Stimulated activated CD4-positive, alpha-beta T cell treated with anti-CD3 and anti-CD28 coated beads, Interleukin-12 subunit alpha, Interleukin-12 subunit beta, amount 100 ng/mL, for 4 hours (primary cell): ENCODE measurements around the gene ABI3BP.

Source experiments
- DNase-seq: peaks from one replicate; pipeline ENCODE4 v3.0.0-alpha.2; 2020

Gene ABI3BP

DNA sequence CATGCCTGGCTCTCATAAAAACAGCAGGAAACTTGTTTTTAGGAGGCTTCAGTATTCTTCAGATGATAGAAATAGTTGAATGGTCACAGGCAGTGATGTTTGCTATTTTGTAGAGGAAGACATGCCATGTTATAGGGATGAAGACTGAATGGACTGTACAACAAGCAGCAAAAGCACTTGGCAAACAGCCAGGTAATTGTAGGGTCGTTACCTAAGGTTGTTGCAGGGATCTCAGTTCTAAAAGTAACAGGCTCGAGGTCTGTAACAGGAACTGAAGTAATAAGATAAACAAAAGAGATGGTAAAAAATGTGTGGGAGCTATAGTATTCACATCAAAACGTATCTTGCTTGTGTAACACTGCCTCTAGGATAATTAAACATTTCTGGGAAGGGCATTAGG is 167.6 kb downstream of the ABI3BP start:
- no peak for DNase-seq

DNA sequence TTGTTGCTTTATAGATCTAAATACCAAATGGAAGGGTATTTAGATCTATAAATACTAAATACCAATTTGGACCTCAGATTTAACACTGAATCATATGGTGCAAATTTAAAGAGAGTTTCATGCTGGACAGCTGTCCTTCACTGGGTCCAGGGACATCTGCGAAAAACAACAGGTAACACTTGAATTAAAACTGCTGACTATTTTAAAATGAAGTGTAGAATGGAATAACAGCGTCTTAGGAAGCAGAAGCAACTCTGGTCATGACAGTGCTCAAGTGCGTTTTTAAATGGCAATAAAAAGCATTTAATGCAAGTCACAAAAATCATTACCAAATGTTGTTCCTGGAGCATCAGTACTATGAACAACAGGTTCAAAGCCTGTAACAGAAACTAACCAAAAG is 177.6 kb downstream of the ABI3BP start:
- DNase-seq: no peak

GRCh38 chr3:100813828-100814227 is 179.4 kb downstream of the ABI3BP start:
- DNase-seq: no peak

- DNase-seq: no peak
These were observed 181.3 kb downstream of the ABI3BP start for GRCh38 chr3:100811779-100812507.

DNA sequence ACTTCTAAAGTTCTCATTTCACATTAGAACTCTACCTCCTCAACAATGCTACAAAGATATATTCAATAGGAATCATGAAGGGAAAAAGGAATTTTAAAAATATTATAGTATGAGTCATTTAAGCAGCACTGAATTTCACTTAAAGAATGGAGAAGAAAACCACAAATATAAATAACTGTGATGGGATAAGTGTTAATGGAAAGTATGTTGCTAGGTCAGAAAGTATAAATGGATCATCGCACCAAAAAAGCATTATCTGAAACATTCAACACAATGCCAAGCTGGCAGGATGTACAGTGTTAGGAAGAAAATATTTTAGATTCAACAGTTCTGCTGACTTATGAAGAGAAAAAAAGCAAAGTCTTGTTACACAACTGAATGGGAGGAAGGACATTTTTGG is 182.6 kb downstream of the ABI3BP start:
- DNase-seq: no peak

DNA sequence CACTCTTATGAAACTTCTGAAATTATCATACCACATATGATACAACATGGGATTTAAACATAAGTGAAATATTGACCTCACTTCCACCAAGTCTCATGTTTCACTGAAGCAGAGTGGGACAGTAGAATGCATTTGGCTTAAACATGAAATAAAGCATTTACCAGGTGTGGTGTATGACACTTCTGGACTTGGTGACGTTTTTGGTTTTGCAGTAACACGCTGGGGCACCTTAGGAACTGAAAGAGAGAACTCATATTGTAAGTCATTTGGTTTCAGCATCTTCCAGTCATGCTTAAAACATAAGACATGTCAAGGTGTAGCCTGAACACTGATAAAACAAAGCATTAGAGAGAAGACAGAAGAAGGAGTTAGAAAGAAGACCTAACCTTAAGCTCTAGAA is 188.6 kb downstream of the ABI3BP start:
- DNase-seq: no peak

GRCh38 chr3:100803711-100804110 is 189.5 kb downstream of the ABI3BP start:
- no peak for DNase-seq

DNA sequence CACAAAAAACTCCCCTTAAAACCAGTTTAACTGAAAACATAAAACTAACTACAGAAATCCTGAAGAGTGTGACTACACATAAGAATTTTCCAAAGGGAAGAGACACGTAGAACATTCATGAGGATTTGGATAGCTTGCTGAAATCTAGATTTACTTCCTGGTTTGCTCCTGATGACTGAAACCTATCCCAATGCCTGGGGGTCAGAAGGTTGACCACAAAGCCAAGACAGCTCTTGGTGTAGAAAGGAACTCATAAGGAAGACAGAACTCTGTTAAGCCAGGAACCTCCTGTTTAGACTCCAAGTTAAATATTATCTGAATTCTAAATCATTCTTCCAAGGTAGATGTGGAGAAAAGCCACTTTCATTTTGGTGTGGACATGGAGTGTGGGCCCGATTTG is 191.1 kb downstream of the ABI3BP start:
- DNase-seq: no peak

DNA sequence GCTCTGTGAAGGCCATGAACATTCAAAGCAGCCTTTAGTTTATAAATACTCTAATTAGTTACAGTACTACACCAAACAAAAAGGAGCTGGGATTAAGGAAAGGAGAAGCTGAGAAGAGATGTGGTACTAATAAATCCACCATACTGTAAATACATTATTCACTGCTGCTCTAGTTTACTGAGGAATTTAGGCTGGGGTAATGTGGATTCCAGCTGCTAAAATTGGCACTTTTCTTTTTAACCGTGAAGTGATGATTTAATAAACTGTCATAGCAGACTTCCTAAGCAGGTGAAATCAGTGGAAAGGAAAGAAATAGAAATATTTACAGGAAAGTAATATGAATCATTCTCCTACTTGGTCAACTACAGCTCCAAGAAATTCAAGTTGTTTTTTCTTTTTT is 195.2 kb downstream of the ABI3BP start:
- no peak for DNase-seq

DNA sequence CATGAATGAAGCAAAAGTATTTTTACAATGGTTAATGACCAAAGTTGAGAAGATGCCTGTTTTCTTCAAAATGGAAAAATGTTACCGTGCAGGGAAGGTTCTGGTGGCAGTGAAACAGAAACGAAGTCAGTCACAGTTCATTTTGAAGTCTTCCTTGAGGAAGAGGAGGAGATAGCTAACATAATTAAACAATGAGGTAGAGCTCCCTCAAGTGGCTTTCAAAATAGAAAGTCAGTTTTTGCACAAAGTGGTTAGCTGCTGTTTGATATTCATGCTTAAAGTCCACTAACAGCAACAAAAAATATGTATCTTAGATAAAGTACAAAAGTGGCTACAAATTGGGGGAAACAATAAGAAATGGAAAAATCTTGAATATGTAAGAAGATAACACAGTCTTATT is 196.7 kb downstream of the ABI3BP start:
- DNase-seq: no peak

GRCh38 chr3:100789579-100789978 is 203.6 kb downstream of the ABI3BP start:
- no peak for DNase-seq

DNA sequence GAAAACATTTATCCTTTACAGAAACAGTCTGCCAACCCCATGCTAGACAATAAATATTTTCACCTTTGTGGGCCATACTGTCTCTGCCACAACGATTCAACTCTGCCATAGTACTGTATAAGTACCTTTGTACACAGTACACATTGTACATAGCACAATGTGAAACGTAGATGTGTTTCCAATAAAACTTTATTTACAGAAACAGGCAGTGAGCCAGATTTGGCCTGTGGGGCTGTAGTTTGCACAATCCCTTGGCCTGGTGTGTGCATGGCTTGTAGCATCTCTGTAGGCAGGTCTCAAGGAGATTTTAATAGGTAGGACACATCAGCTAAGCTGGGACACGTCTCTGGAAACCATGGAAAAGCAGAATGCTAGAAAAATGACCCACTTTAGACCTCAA is 209.6 kb downstream of the ABI3BP start:
- DNase-seq: no peak

GRCh38 chr3:100782906-100783305 is 210.3 kb downstream of the ABI3BP start:
- no peak for DNase-seq

DNA sequence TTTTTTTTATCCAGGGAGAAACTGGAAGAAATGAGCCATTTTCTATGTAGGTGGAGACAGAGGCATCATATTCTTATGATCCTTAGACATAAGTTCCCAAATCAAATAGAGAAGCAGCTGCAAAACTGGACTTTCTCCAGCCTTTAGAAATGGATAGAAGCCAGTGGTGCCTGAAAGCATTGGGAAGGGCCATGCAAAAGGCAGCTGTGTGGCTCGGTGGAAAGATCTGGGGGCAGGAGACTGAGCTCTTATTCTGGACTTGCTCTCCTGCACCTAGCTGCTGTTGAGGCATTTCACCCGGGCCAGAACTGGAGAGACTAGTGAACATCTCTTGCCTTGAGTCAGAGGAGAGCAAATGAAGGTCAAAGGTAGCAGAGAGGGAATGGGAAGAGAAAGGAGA is 210.9 kb downstream of the ABI3BP start:
- DNase-seq: no peak

DNA sequence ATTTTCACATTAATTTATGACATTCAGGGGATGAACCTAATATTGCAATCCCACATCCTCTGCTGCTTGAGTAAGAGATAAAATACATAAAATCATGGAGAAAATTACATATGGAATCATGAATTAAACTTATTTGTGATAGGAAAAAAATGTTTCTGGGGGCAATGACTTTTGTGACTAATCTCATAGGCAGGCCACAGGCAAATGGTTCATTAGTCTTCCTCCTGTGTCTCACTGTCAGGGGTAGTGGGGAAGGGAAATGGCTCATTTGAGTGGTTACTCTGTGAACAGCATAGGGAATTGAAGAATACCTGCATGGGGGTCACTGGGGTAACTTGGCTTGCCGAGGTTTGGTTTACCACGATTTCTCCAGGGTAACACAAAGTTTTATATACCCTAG is 211.9 kb downstream of the ABI3BP start:
- no peak for DNase-seq

DNA sequence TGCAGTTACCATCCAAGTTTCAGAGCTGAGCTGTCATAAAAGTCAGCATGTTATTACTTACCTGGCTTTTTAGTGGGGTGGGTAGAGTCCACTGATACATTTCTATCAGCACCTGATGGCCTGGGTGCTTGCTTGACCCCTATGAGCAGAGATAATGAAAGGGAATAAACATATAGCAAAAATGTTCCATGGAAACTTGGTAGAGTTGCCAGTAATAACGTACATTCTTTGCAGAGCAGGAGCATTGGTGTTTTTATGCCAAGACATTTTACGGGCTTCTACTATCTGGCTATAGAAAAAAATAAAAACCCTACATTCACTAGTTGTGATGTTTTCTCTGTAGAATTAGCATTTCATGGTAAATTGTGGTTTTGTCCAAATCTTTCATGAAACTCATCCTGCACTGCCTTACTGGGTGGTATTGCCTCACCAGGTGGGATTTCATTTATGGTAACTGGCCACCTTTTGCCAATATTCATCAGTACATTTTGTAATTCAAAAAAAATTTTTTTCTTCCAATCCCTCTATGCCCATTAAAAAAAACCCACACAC is 213.1 kb downstream of the ABI3BP start:
- no peak for DNase-seq

- DNase-seq: no peak
These were observed 213.7 kb downstream of the ABI3BP start for GRCh38 chr3:100779480-100779879.

- DNase-seq: no peak
These were observed 215.9 kb downstream of the ABI3BP start for GRCh38 chr3:100777271-100777670.

DNA sequence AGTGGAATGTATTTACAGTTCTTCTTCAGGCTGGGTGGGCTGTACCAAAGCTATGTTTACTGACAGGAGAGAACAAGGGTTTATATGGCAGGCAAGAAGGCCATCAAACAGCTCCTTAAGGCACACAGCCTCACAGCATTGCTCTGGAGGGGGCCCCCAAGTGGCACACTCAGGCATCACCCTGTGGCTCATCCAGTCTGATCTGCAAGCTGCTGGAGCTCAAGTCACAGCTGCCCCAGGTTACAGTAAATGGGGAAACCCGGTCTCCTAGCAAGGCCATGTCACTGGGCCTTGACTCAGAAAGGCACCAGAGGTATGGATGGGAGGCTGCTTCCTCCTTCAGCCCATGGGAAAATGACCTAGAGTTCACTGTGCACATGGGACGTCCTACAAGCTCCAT is 216.5 kb downstream of the ABI3BP start:
- DNase-seq: no peak

DNA sequence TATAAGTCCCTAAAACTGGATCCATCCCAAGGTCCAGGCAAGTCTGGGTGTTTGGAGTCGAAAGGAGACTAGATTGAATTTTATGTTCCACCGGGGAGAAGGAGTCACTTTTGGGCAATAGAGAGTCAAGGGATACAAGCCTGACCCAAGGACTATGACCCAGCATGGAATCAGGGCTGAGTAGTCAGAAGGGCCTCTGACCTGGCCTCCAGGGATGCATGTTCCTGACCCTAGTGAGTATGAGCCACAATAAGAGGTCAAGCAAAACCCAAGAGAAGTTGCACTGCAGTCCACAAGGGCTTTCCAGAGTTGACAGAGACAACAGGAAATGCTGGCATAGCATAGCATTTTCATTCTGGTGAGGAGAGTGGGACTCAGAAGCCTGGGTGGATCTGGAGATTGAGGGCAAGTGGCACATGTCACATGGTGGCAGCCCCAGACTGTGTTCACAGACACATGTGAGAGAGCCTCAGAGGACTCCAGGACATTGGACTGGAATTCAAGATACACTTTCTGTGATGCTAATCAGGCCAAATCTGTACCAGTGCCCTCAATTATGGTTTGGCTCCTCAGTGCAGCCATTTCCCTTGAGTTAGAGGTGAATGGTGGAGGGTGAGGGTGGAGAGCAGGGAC is 217.0 kb downstream of the ABI3BP start:
- DNase-seq: no peak

DNA sequence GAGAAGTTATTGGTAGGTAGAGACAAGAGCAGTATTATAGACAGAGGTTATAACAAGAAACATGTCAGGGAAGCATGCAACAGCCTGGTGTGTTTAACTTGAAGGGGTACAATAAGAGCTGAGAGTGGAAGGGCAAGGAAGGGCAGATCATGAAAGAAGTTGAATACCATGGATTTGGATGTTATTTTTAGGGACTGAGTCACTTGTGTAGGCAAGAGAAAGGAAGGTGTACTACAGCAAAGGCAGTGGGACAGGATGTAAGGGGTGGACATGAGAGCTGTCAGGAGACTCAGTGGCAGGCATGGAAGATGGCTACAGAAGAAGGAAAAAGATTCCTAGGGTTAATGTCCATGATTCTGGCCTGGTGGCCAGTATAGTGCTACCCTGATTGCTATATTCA is 217.6 kb downstream of the ABI3BP start:
- DNase-seq: no peak

DNA sequence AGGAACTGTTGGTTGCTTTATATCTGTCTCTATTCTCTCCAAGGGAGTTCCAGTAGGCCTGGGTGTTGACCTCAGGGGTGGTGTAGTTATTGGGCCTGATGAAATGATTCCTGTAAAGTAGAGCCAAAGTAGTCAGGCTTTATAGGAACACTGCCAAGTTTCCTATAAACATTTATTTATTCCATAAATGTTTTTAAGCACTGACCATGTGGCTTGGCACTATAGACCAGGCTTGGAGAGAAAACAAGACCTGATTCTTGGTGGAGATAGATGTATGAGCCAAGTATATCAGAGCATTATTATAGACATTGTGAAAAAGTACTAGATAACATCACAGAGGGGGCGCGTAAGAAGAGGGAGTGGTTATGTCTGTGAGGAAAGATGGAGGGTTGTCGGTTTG is 218.0 kb downstream of the ABI3BP start:
- no peak for DNase-seq

DNA sequence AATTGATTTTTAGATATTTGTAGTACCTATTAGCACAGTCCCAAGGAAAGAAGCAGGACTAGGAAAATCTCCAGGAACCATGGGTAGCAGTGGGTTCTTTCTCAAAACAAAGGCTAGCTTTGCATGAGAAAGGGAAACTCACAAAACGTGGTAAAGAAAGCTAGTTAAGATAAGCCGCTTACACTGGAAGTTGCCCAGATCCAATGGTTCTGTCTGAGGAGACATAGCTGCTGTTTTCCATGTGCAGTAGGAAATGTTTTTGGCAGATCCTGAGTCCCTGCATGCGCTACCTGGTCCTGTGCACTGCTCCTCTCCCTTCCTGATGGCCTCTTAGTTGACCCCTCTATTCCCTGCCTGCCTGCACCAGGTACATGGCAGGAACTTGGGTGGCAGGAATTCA is 223.5 kb downstream of the ABI3BP start:
- no peak for DNase-seq

- DNase-seq: no peak
These were observed 227.2 kb downstream of the ABI3BP start for GRCh38 chr3:100766069-100766468.
